HG02870 (cell line): Measurements from ENCODE around the gene DPP6.

Experiments
- ATAC-seq: cut with Tn5 transposase; IDR thresholded peaks from one replicate; pipeline ENCODE4 v1.9.1; 2021; ENCODE audit warnings: mild to moderate bottlenecking, moderate library complexity; ENCODE audit not compliant: unreplicated experiment

The DPP6 gene

DNA sequence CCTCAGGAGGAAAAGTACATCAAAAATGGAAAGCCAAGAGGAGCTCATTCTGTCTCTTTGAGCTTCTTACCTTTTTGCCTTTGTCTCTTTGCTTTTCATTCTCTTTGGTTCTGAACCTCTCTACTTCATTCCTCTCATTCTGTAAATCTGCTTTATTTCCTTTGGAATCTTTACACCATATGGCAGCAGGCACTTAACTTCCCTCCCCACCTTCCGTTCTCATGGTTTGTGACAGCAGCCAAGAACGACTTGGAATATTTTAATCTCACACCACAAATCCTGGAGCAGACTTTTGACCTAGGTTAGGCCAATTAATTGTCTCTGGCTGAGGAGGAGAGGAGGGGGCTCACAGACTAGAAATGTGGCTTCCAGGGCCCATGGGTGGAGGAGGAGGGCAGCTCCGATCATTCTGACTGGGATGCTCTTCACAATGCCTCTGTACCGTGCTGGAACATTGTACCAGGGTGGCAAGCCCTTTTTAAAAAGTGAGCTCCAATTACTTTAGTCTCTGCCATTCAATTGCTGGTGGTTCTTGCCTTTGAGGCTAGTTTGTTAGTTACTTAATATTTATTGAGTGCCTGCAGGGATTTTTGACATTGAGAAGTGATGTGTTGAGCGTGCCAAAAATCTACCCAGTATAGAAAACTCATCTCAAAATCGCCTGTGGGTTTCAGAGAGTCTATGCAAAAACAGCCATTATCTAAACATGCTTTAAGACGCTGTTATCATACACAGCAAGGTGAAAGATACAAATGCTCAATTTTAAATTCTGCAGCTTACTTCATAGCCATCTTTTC is 386.6 kb downstream of the DPP6 start:
- ATAC-seq: no peak

GRCh38 chr7:154440058-154440457 is 387.9 kb downstream of the DPP6 start:
- ATAC-seq: no peak

DNA sequence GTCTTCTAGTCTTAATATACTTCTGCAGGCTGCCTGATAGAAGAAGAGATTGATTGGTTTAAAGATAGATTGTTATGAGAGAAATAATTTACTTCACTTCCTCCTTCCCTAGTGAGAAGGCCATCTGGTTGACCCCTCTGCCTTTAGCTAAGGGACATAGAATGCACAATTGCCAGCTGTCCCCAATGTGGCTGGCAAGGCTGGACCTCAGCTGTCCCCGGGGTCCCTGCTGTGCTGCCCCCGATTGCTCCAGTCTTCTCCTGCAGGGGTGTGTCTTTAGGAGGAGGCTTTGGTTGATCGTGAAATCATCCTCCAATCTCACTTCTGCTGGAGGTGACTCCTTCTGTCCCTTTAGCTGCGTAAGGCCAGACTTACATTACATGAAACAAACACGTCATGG is 388.5 kb downstream of the DPP6 start:
- ATAC-seq: no peak

DNA sequence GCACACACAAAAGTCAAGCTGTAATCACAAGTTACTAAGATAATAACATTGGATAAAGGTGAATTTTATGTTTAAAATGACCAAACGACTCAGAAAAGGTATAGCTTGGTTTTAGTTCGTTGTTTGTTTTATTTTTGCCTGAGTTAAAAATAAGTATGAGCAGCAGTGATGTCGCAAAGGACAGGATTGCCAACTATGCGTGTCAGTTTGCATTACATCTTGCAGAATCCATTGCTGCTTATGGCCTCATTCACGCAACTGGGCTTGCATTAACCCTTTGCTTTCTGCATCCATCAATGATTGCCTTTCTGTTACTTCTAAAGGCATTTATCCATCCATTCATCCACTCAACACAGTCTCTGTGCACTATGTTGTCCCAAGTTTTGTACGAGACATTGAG is 389.6 kb downstream of the DPP6 start:
- no peak for ATAC-seq

GRCh38 chr7:154442939-154443338 is 390.7 kb downstream of the DPP6 start:
- no peak for ATAC-seq

- ATAC-seq: no peak
These were observed 398.3 kb downstream of the DPP6 start for GRCh38 chr7:154450451-154450850.

DNA sequence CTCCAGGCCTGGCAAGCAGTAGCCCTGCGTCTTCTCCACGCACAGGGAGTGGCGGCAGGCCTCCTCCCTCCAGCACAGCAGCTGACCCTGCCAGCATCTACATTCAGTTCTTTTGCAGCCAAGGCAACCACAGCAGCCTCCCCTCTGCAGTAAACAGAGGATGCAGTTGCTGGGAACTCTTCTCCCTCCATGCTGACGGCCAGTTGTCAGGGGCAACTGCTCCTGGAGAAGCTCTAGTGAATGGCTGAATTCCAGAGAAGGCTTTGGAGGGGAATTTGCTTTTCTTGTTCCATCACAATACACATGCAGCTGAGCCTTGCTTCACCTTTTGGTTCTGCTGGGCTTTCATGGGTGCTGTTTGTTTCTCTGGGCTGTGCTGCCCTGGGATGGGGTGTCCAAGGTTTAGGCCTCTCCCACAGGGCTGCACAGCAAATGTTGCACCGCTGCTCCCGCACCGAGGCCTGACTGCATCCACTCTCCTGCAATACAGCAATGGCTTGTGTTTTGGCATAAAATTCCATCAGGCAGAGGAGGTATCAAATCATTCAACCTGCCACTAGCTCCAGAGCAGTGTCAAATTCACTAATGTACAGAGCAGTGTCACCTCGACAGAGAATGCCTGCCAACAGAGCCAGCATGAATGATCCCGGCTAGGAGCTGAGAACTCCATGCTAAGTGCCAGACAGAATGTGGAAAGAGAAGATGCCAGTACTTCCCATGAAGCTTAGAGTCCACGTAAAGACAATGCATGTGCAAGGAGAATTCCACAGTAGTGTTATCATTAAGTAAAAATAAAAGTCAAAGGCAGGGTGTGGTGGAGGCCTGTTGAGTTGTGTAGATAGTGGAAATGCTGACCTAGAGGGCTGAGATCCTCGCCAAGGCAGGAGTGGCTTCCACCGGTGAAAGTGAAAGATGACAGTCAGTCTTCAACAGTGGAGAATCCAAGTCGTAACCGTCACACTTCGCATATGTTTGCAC is 399.6 kb downstream of the DPP6 start:
- no peak for ATAC-seq

DNA sequence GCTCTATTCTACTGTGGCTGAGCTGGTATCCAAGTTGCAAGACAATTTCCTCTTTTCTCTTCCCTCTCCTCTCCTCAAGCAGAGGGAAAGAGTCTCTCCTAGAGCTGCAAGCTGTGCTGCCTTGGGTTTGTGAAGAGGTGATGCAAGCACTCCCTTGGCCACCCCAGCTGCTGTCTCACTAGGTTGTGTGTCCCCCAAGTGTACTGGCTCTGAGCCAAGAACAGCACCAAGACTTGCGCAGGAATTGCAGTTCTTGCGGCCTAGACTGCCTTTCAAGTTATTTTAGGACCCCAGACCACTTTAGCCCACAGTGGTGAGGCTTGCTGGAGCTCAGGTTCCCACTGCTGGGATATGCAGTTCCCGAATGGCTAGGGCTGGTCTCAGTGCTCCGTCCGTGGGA is 411.6 kb downstream of the DPP6 start:
- ATAC-seq: no peak

DNA sequence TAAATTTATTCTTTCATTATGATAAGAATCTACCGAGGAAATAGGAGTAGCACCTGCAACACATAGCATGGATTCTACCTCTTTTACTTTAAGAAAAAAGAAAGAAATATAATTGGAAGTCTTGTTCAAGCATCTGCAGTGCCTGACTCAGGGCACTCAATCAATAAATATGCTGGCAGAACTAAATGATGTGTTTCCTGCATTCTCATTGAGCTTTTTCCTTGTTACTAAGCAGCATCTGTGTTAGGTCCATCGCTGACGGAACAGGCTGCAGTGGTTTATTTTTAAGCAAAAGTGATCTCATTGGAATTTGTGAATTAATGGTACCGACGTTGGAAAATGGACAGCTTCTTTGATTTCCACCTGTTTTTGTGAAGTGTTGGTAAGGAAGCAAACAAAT is 417.5 kb downstream of the DPP6 start:
- no peak for ATAC-seq

DNA sequence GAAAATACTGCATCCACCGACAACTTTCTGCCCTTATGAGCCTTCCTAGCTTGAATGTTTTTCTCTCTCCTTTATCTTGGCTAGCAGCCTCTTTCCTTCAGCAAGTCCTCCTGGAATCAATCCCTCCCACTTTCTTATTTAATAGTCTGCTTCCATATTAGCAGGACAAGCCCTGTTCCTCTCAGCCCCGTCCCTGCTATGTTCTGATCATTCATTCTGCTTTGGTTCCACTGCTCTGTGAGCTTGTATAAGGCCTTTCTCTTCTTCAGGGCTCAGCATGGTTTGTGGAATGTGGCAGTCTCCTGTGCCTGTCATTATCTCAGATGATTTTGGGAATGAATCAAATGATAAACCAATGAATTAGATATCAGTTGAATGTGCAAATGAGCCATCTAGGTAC is 420.1 kb downstream of the DPP6 start:
- ATAC-seq: no peak

- ATAC-seq: no peak
These were observed 421.2 kb downstream of the DPP6 start for GRCh38 chr7:154473360-154473759.

- no peak for ATAC-seq
These were observed 422.8 kb downstream of the DPP6 start for GRCh38 chr7:154474903-154475520.

DNA sequence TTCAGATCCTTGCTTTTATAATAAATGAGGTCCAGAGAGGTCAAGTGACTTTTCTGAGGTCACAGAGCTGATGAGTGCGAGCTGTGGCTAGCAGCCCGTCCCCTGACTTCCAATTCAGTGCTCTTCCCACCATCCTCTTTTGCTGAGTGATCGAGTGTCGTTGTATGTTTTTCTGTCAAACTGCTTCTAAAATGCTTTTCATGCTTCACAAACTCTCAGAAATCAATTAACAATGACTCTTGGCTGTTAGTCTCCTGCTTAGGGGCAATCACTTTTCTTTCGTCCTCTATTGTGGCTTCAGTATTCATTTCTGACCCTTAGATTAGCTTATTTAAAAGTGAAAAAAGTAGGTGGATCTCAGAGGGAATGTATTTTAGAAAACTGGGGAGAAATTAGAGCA is 423.7 kb downstream of the DPP6 start:
- no peak for ATAC-seq

- no peak for ATAC-seq
These were observed 428.6 kb downstream of the DPP6 start for GRCh38 chr7:154480817-154481216.

GRCh38 chr7:154482863-154483262 is 430.7 kb downstream of the DPP6 start:
- ATAC-seq: no peak

DNA sequence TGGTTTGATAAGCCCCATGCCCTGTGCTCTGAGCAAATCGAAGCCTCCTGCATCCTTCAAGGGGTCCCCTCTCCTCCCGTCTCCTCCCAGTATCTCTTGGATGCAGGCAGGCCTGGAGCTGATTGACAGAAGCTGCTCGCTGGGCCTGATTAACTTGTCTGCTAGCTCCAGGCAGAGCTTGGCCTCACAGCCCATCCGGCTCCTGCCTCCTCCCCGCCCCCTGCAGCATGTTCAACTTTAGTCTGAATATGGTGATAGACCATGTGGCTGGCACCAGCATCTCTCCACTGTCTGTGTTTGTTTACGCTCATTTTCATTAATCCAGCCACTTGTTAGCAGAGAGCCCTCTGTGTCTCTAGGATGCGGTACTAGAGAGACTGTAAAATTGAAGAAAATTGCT is 432.2 kb downstream of the DPP6 start:
- no peak for ATAC-seq

DNA sequence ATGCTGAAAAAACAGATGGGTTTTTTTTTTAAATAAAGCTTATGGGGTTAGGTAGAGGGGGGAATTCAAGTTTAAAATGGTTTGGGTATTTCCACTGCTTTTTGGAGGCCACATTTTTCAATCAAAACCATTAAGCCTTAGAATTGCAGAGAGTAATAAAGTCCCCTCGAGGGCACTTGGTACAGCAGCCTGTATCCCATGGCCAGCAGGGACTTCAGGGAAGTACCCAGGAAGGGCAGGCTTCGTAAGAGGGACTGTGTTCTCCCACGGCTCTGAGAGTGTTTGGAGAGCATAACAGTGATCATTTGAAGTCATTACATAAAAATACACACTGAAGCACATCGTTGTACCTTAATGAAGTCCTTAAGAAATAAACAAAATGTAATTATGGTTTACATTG is 432.7 kb downstream of the DPP6 start:
- ATAC-seq: no peak

DNA sequence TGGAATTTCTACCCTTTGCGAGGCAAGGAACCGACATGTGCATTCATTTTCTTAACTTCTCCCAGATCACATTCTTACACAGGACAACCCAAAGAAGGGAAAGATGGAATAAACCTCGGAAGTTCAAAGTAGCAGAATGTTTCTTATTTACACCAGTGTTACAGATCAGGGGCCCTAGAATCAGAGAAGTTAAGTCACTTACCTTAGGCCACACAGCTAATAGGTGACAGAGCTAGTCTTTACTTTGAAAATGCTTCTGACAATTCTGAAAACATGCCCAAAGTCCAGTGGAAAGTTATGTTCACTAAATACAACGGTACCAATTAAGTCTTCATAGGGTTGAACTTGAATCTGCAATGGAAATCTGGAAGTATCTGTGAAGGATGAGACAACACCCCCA is 437.7 kb downstream of the DPP6 start:
- ATAC-seq: no peak

DNA sequence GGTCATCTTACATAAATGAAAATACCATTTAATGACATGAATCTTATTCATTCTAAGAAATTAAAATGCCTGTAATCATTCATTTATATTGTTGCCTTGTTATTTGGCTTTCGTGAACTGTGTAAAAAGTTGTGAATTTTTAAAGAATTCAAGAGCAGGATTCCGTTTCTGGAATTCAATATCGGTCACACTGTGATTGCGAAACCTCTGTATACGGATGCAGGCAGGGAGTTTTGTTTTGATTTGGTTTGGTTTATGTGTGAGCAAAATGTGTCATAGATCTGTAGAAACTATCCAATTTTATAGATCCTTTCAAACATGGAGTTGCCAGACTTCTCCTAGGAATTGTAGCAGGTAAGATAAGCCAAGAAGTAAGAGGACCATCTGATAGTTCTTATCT is 441.4 kb downstream of the DPP6 start:
- no peak for ATAC-seq

GRCh38 chr7:154497751-154498150 is 445.6 kb downstream of the DPP6 start:
- ATAC-seq: no peak

DNA sequence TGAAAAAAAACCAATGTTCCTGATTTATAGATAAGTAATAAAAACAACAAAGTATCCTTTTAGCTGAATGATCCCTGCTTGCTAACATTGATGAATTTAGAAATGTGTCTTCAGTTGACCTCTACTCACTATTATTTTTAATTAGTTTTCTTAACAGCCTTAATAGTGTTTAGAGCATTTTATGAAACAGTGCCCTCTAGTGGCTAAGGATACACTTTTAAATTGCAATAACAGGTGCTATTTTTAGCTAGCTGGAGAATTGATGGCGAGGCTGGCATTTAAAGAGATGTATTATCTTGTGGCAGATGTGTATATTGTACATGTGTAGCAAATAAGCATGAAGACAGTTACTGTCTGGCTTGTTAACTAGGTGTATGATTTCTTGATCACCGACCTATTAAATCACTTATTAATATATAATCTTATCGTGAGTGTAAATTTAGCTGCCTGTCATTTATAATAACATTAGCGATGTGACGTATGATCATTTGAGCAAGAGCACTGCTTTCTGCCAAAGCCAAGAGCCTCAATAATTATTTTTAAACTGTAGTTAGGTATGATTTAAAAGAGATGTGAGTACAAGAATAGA is 451.9 kb downstream of the DPP6 start:
- no peak for ATAC-seq
